Measurements from ENCODE around the gene ZC3H12D.

The ZC3H12D gene

GRCh38 chr6:149454346-149454848 is 30.4 kb downstream of the ZC3H12D start (continued):
- TF ChIP-seq ZNF518A (tag by site-specific recombination; conservative IDR thresholded peaks at IDR 0.05; ENCODE audit: low read depth) (no peak), ZNF184 (tag by site-specific recombination; IDR thresholded peaks at IDR 0.05) (no peak), ZBTB1 (tag by site-specific recombination; IDR thresholded peaks at IDR 0.05) (no peak), FEZF1 (tag by site-specific recombination; IDR thresholded peaks at IDR 0.05) (no peak), EGR2 (tag by site-specific recombination; IDR thresholded peaks at IDR 0.05; ENCODE audit: low read depth) (no peak), ZSCAN18 (tag by site-specific recombination; IDR thresholded peaks at IDR 0.05) (no peak), ZNF140 (tag by site-specific recombination; IDR thresholded peaks at IDR 0.05) (no peak), TRIM28 (IDR thresholded peaks at IDR 0.05; ENCODE audit: borderline replicate concordance, low read length) (no peak), ZNF571 (tag by site-specific recombination; IDR thresholded peaks at IDR 0.05) (no peak), ZNF354C (tag by site-specific recombination; IDR thresholded peaks at IDR 0.05; ENCODE audit: borderline replicate concordance, low read depth) (no peak), MYNN (tag by site-specific recombination; IDR thresholded peaks at IDR 0.05; ENCODE audit: borderline replicate concordance) (no peak), SP7 (tag by site-specific recombination; IDR thresholded peaks at IDR 0.05) (no peak), ZNF785 (tag by site-specific recombination; IDR thresholded peaks at IDR 0.05) (no peak), INSM2 (tag by site-specific recombination; IDR thresholded peaks at IDR 0.05) (no peak), ZNF266 (tag by site-specific recombination; IDR thresholded peaks at IDR 0.05; ENCODE audit: low read depth) (no peak)

GRCh38 chr6:149453597-149454345 is 31.0 kb downstream of the ZC3H12D start:
- Histone ChIP-seq H3K27ac (ENCODE audit: extremely low read depth, low read depth, low read length) (no peak overlapping the region), H3K9me3 (ENCODE audit: control insufficient read depth, insufficient read depth, low read depth, low read length) (no peaks in the 10 kb centered on the region), H3K4me1 (ENCODE audit: control insufficient read depth, insufficient read depth, low read length) (no peaks in the 10 kb centered on the region), H3K36me3 (ENCODE audit: control insufficient read depth in 2 of 2, insufficient read depth in 1 of 2, low read length in 2 of 2) (no peaks in the 10 kb centered on the region), H3K4me3 (ENCODE audit: low read depth, low read length) (no peak overlapping the region)
- POLR2A ChIA-PET = interaction anchor here (0.5 kb wide), 1 partner anchor 723 kb away, joined by 4 read pairs; no protein-coding TSS in a partner anchor
- CTCF ChIA-PET = interaction anchor here (0.5 to 1.4 kb wide), 4 partner anchors 22 to 424 kb away, joined by 3 to 10 read pairs (median 3); no protein-coding TSS in a partner anchor
- TF ChIP-seq REPIN1 (tag by site-specific recombination; IDR thresholded peaks at IDR 0.05; ENCODE audit: low read depth) = no peak
- no peak for TF ChIP-seq SP7 (tag by site-specific recombination; IDR thresholded peaks at IDR 0.05)
- TF ChIP-seq ZNF549 (tag by site-specific recombination; IDR thresholded peaks at IDR 0.05) = no peak
- TF ChIP-seq ZBTB26 (tag by site-specific recombination; optimal IDR thresholded peaks at IDR 0.05) = no peak
- TF ChIP-seq ZNF184 (tag by site-specific recombination; IDR thresholded peaks at IDR 0.05) = no peak
- no peak for TF ChIP-seq REST (tag by site-specific recombination; IDR thresholded peaks at IDR 0.05)

Measured in HEK293 (cell line).